Measurements from ENCODE around the gene CD9.

GRCh38 chr12:6281081-6281809 lies 81.0 kb downstream of the CD9 start:
- no peak for TF ChIP-seq EZH2 (IDR thresholded peaks at IDR 0.05; ENCODE audit: borderline replicate concordance, low read length)
- no peak for TF ChIP-seq CTCF (IDR thresholded peaks at IDR 0.05; ENCODE audit: low read length)

Measured in OCI-LY1 (cell line).